ENCODE data around the gene TOM1L2. TPM values are rescaled to one million over a fixed set of nuclear protein-coding genes. Genes with fewer than 3 reads are reported as not detected.

The TOM1L2 gene
- total RNA-seq, 1 donor from 2014 or later, result 88.6 TPM

DNA sequence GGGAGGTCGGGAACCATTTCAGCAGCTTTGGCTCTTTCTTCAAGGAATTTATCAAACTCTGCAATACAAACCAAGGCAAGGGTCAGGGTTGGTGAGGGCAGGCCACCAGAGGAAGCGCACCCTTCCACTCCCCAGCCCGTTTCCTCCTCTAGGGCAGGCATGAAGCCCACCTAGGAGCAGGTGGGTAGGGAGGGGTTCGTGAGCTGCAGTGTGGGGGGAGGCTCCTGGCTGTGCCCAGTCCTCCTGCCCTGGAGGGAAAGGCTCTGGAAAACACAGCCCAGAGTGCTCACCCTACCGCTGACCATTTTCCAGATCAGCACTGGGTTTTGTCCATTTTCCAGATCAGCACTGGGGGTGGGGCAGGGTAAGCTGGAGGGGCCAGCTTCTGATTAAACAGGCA lies 124.5 kb downstream of the TOM1L2 start:
- no peak for TF ChIP-seq POLR2A (IDR thresholded peaks at IDR 0.05)
- Histone ChIP-seq H3K4me1 (peaks cover 32% of the 10 kb centered on the region), H3K4me3 (no peak overlapping the region), H3K36me3 (peaks cover 0 to 8% of the 10 kb centered on the region in 2 donors), H3K27me3 (no peaks in the 10 kb centered on the region), H3K27ac (peak overlapping the region; percentile 85), H3K9me3 (no peaks in the 10 kb centered on the region)
- intact Hi-C loops (cut with DNase I), result no loop called here
- no peak for DNase-seq (ENCODE audit: extremely low spot score in 2 of 2)

DNA sequence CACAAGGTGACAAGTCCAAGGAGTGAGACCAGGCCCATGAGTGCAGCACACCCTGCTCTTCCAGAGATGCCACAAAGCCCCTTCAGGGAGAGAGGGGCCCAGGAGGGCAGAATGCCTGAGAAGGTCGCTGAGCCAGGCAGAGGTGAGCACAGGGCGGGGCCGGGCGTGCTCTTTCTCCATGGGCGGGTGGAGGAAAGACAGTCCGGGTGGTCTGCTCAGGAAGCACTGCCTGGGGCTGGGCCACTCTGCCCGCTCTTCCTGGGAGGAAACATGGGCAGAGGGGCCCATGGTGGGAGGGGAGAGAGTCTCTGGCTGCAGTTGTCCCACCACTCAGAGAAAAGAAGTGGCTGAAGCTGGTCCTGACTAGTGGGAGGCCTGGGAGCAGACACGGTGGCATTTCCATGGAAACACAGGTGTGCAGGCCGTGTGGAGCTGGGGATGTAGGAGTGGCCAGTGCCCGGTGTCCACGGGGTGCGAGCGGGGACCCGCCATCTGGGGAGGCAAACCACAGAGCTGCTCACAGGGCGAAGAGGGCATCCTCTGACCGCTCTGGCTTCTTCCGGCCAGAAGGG lies 125.0 kb downstream of the TOM1L2 start:
- TF ChIP-seq POLR2AphosphoS5 (IDR thresholded peaks at IDR 0.05; ENCODE audit: insufficient read depth in 1 of 2, low read depth in 1 of 2), result no peak
- TF ChIP-seq, protein P1, sequence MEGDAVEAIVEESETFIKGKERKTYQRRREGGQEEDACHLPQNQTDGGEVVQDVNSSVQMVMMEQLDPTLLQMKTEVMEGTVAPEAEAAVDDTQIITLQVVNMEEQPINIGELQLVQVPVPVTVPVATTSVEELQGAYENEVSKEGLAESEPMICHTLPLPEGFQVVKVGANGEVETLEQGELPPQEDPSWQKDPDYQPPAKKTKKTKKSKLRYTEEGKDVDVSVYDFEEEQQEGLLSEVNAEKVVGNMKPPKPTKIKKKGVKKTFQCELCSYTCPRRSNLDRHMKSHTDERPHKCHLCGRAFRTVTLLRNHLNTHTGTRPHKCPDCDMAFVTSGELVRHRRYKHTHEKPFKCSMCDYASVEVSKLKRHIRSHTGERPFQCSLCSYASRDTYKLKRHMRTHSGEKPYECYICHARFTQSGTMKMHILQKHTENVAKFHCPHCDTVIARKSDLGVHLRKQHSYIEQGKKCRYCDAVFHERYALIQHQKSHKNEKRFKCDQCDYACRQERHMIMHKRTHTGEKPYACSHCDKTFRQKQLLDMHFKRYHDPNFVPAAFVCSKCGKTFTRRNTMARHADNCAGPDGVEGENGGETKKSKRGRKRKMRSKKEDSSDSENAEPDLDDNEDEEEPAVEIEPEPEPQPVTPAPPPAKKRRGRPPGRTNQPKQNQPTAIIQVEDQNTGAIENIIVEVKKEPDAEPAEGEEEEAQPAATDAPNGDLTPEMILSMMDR (IDR thresholded peaks at IDR 0.05), result no peak
- TF ChIP-seq POLR2A (IDR thresholded peaks at IDR 0.05), result no peak
- Histone ChIP-seq H3K4me3 (no peak overlapping the region), H3K27ac (peak overlapping the region; percentile 85), H3K9me3 (no peaks in the 10 kb centered on the region), H3K36me3 (peaks cover 0 to 8% of the 10 kb centered on the region in 2 donors), H3K4me1 (peaks cover 37% of the 10 kb centered on the region), H3K27me3 (no peaks in the 10 kb centered on the region)
- intact Hi-C loops (cut with DNase I), result no loop called here
- DNase-seq (ENCODE audit: extremely low spot score in 2 of 2), result no peak

DNA sequence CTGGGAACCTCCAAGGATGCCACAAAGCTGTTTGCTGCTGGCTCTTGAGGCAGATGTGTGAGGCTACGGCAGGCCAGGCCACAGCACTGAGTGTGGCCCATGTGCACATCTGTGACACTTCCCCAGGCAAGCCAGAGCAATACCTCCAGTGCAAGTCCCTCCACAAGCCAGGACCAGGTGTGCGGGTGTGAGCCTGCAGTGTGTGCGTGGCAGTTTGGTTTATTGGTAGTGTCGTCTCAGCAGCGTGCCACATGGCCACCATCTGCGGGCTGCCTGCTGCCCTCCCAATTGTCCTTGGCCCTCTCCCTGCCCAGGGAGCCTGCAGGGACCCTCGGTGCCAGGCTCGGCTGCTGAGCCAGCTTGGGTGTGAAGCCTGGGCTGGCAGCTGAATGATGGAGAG lies 125.6 kb downstream of the TOM1L2 start:
- Histone ChIP-seq H3K36me3 (peaks cover 0 to 8% of the 10 kb centered on the region in 2 donors), H3K4me3 (no peak overlapping the region), H3K4me1 (peaks cover 42% of the 10 kb centered on the region), H3K9me3 (no peaks in the 10 kb centered on the region), H3K27ac (no peak overlapping the region), H3K27me3 (no peaks in the 10 kb centered on the region)
- no peak for TF ChIP-seq POLR2AphosphoS5 (IDR thresholded peaks at IDR 0.05; ENCODE audit: insufficient read depth in 1 of 2, low read depth in 1 of 2)
- no peak for TF ChIP-seq POLR2A (IDR thresholded peaks at IDR 0.05)
- TF ChIP-seq, protein P1 (IDR thresholded peaks at IDR 0.05), result no peak
- intact Hi-C loops (cut with DNase I), result no loop called here
- DNase-seq (ENCODE audit: extremely low spot score in 2 of 2), result no peak

GRCh38 chr17:17846003-17846402 lies 126.2 kb downstream of the TOM1L2 start:
- Histone ChIP-seq H3K4me3 (no peak overlapping the region), H3K4me1 (peaks cover 48% of the 10 kb centered on the region), H3K36me3 (peaks cover 0 to 8% of the 10 kb centered on the region in 2 donors), H3K27ac (no peak overlapping the region), H3K9me3 (no peaks in the 10 kb centered on the region), H3K27me3 (no peaks in the 10 kb centered on the region)
- TF ChIP-seq POLR2A (IDR thresholded peaks at IDR 0.05), result no peak
- TF ChIP-seq POLR2AphosphoS5 (IDR thresholded peaks at IDR 0.05; ENCODE audit: insufficient read depth in 1 of 2, low read depth in 1 of 2), result no peak
- DNase-seq (ENCODE audit: extremely low spot score in 2 of 2), result no peak
- intact Hi-C loops (cut with DNase I), result no loop called here

- peaks cover 49% of the 10 kb centered on the region for H3K4me1 ChIP-seq
- no peak overlapping the region for H3K4me3 ChIP-seq
- H3K27me3 ChIP-seq, result no peaks in the 10 kb centered on the region
- H3K27ac ChIP-seq, result no peak overlapping the region
- TF ChIP-seq, protein P1 (IDR thresholded peaks at IDR 0.05), result no peak
- TF ChIP-seq POLR2AphosphoS5 (IDR thresholded peaks at IDR 0.05; ENCODE audit: insufficient read depth in 1 of 2, low read depth in 1 of 2) (no peak), POLR2A (IDR thresholded peaks at IDR 0.05) (no peak)
- intact Hi-C loops (cut with DNase I), result no loop called here
- no peaks in the 10 kb centered on the region for H3K9me3 ChIP-seq
- DNase-seq (ENCODE audit: extremely low spot score in 2 of 2), result no peak
- peaks cover 0 to 8% of the 10 kb centered on the region in 2 donors for H3K36me3 ChIP-seq
Measured at GRCh38 chr17:17845046-17845775, 127.0 kb downstream of the TOM1L2 start.

DNA sequence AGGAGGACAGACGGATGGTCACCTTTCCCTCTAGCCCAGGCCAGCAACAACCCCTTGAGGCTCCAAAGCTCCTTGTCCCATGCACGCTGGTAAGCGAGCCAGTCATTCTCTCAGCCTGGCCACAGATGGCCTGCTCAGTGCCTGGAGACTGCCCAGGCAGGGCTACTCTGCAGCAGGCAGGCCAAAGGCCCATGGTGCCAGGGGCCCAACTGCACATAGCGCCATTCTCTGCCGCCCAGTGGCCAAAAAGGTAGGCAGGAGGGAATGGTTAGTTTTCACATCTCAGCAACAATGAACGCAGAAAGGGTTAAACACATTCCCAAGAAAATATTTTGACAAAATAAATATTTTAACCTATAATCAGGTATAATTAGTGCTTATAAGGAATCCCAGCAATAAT lies 127.7 kb downstream of the TOM1L2 start:
- H3K36me3 ChIP-seq, result peaks cover 0 to 8% of the 10 kb centered on the region in 2 donors
- no peak overlapping the region for H3K4me3 ChIP-seq
- peaks cover 46% of the 10 kb centered on the region for H3K4me1 ChIP-seq
- H3K9me3 ChIP-seq, result no peaks in the 10 kb centered on the region
- intact Hi-C loops (cut with DNase I), result no loop called here
- DNase-seq (ENCODE audit: extremely low spot score in 2 of 2), result no peak
- no peaks in the 10 kb centered on the region for H3K27me3 ChIP-seq
- H3K27ac ChIP-seq, result no peak overlapping the region
- no peak for TF ChIP-seq POLR2AphosphoS5 (IDR thresholded peaks at IDR 0.05; ENCODE audit: insufficient read depth in 1 of 2, low read depth in 1 of 2)
- TF ChIP-seq, protein P1 (IDR thresholded peaks at IDR 0.05), result no peak
- no peak for TF ChIP-seq POLR2A (IDR thresholded peaks at IDR 0.05)
